ENCODE measurements around the gene SLC6A2. TPM values are rescaled to one million over a fixed set of nuclear protein-coding genes. Genes with fewer than 3 reads are reported as not detected.

The SLC6A2 gene
- total RNA-seq, 2 experiments from 2014 or later = not detected

- no peak for DNase-seq
- H3K4me1 Mint-ChIP-seq (ENCODE audit: low read depth) = no peaks in the 10 kb centered on the region
- H3K27me3 Mint-ChIP-seq = peaks cover 23% of the 10 kb centered on the region
- Histone ChIP-seq H3K9me3 (ENCODE audit: control insufficient read depth in 1 of 2, insufficient read depth in 1 of 2, low read length in 2 of 2) (no peaks in the 10 kb centered on the region), H3K27ac (ENCODE audit: low read depth in 1 of 2, low read length in 2 of 2) (no peak overlapping the region), H3K4me1 (ENCODE audit: insufficient read depth, low read length) (no peaks in the 10 kb centered on the region), H3K27me3 (ENCODE audit: control insufficient read depth in 1 of 2, insufficient read depth in 2 of 2, low read length in 2 of 2) (peaks cover 0 to 2% of the 10 kb centered on the region in 2 experiments), H3K36me3 (ENCODE audit: insufficient read depth, low read length) (no peaks in the 10 kb centered on the region), H3K4me3 (ENCODE audit: low read length) (no peak overlapping the region)
- intact Hi-C loops (cut with DNase I, micrococcal nuclease) = no loop called here
- no peaks in the 10 kb centered on the region for H3K36me3 Mint-ChIP-seq (ENCODE audit: low read depth)
- H3K27ac Mint-ChIP-seq = no peak overlapping the region
- no peaks in the 10 kb centered on the region for H3K9me3 Mint-ChIP-seq
- POLR2A ChIA-PET = no interaction called here
- H3K4me3 Mint-ChIP-seq = no peak overlapping the region
- no peak for ATAC-seq (ENCODE audit: poor library complexity)
- CTCF ChIA-PET = no interaction called here
- no peak for TF ChIP-seq CTCF (IDR thresholded peaks at IDR 0.05)
Measured at GRCh38 chr16:55634193-55634592, 21.6 kb upstream of the SLC6A2 start.

GRCh38 chr16:55638256-55638655 is 17.5 kb upstream of the SLC6A2 start:
- peaks cover 34% of the 10 kb centered on the region for H3K27me3 Mint-ChIP-seq
- no peak overlapping the region for H3K4me3 Mint-ChIP-seq
- no peaks in the 10 kb centered on the region for H3K36me3 Mint-ChIP-seq (ENCODE audit: low read depth)
- POLR2A ChIA-PET = no interaction called here
- H3K4me1 ChIP-seq (ENCODE audit: insufficient read depth, low read length) = no peaks in the 10 kb centered on the region
- no peak overlapping the region for H3K27ac ChIP-seq (ENCODE audit: low read depth in 1 of 2, low read length in 2 of 2)
- no peaks in the 10 kb centered on the region for H3K36me3 ChIP-seq (ENCODE audit: insufficient read depth, low read length)
- intact Hi-C loops (cut with DNase I, micrococcal nuclease) = no loop called here
- CTCF ChIA-PET = no interaction called here
- no peak for TF ChIP-seq CTCF (IDR thresholded peaks at IDR 0.05)
- H3K27ac Mint-ChIP-seq = no peak overlapping the region
- no peak overlapping the region for H3K4me3 ChIP-seq (ENCODE audit: low read length)
- peaks cover 0 to 5% of the 10 kb centered on the region in 2 experiments for H3K27me3 ChIP-seq (ENCODE audit: control insufficient read depth in 1 of 2, insufficient read depth in 2 of 2, low read length in 2 of 2)
- no peaks in the 10 kb centered on the region for H3K9me3 Mint-ChIP-seq
- ATAC-seq (ENCODE audit: poor library complexity) (no peak), DNase-seq (no peak)
- H3K9me3 ChIP-seq (ENCODE audit: control insufficient read depth in 1 of 2, insufficient read depth in 1 of 2, low read length in 2 of 2) = no peaks in the 10 kb centered on the region
- no peaks in the 10 kb centered on the region for H3K4me1 Mint-ChIP-seq (ENCODE audit: low read depth)

GRCh38 chr16:55640701-55641327 is 15.0 kb upstream of the SLC6A2 start:
- Histone ChIP-seq H3K4me1 (ENCODE audit: insufficient read depth, low read length) (no peaks in the 10 kb centered on the region), H3K27me3 (ENCODE audit: control insufficient read depth in 1 of 2, insufficient read depth in 2 of 2, low read length in 2 of 2) (peaks cover 5 to 8% of the 10 kb centered on the region in 2 experiments), H3K27ac (ENCODE audit: low read depth in 1 of 2, low read length in 2 of 2) (no peak overlapping the region), H3K9me3 (ENCODE audit: control insufficient read depth in 1 of 2, insufficient read depth in 1 of 2, low read length in 2 of 2) (no peaks in the 10 kb centered on the region), H3K36me3 (ENCODE audit: insufficient read depth, low read length) (no peaks in the 10 kb centered on the region), H3K4me3 (ENCODE audit: low read length) (no peak overlapping the region)
- Mint-ChIP-seq H3K27me3 (peaks cover 46% of the 10 kb centered on the region), H3K9me3 (no peaks in the 10 kb centered on the region), H3K27ac (no peak overlapping the region), H3K4me3 (no peak overlapping the region), H3K36me3 (ENCODE audit: low read depth) (no peaks in the 10 kb centered on the region), H3K4me1 (ENCODE audit: low read depth) (no peaks in the 10 kb centered on the region)
- no peak for DNase-seq
- TF ChIP-seq CTCF (IDR thresholded peaks at IDR 0.05) = no peak
- POLR2A ChIA-PET = no interaction called here
- no peak for ATAC-seq (ENCODE audit: poor library complexity)
- CTCF ChIA-PET = no interaction called here
- intact Hi-C loops (cut with DNase I, micrococcal nuclease) = no loop called here
